Measurements from ENCODE around the gene TPST2.

DNA sequence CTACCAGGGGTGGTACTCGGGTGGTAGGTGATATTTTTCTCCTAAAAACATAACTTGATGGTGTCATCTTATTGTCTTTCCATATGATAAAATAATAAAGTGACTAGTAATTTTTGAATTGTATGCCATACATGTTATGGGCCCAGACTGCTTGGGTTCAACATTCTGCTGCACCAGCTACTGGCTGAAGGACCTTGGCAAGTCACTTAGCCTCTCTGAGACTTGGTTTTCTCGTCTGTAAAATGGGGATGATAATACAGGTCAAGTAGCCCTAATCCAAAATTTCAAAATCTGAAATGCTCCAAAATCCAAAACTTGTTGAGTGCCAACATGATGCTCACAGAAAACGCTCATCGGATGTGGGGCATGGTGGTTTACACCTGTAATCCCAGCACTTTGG lies 42.1 kb downstream of the TPST2 start:
- TF ChIP-seq, protein P1, sequence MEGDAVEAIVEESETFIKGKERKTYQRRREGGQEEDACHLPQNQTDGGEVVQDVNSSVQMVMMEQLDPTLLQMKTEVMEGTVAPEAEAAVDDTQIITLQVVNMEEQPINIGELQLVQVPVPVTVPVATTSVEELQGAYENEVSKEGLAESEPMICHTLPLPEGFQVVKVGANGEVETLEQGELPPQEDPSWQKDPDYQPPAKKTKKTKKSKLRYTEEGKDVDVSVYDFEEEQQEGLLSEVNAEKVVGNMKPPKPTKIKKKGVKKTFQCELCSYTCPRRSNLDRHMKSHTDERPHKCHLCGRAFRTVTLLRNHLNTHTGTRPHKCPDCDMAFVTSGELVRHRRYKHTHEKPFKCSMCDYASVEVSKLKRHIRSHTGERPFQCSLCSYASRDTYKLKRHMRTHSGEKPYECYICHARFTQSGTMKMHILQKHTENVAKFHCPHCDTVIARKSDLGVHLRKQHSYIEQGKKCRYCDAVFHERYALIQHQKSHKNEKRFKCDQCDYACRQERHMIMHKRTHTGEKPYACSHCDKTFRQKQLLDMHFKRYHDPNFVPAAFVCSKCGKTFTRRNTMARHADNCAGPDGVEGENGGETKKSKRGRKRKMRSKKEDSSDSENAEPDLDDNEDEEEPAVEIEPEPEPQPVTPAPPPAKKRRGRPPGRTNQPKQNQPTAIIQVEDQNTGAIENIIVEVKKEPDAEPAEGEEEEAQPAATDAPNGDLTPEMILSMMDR (IDR thresholded peaks at IDR 0.05) = no peak
- TF ChIP-seq EP300 (IDR thresholded peaks at IDR 0.05) (no peak), POLR2A (IDR thresholded peaks at IDR 0.05) (no peak)

Data from tibial nerve (tissue), 4 donors.